ENCODE results near the gene MRPL22.
"Not testable (repeated sequence)": the region's sequence is repeated elsewhere in the genome, so short reads cannot be mapped to it uniquely, and the experiment has no call there.

MRPL22 gene

GRCh38 chr5:154940772-154941620 is at the start of gene MRPL22:
MRPL22 (plus strand) TSS chr5:154941073; CDS start chr5:154941111, 38 bp downstream.
- peak; percentile 81 for DNase-seq

- no peak for DNase-seq
These were observed 48.5 kb upstream of the MRPL22 start for GRCh38 chr5:154892369-154892771.

- no peak for DNase-seq
These were observed 47.5 kb upstream of the MRPL22 start for GRCh38 chr5:154893381-154893780.

GRCh38 chr5:154895606-154896561 is 45.0 kb upstream of the MRPL22 start:
- DNase-seq, result no peak

- DNase-seq, result no peak
These were observed 44.2 kb upstream of the MRPL22 start for GRCh38 chr5:154896562-154897165.

- no peak for DNase-seq
These were observed 42.7 kb upstream of the MRPL22 start for GRCh38 chr5:154898210-154898609.

GRCh38 chr5:154899151-154899816 is 41.6 kb upstream of the MRPL22 start:
- no peak for DNase-seq

GRCh38 chr5:154900066-154900465 is 40.8 kb upstream of the MRPL22 start:
- no peak for DNase-seq

- no peak for DNase-seq
These were observed 39.6 kb upstream of the MRPL22 start for GRCh38 chr5:154901276-154901675.

- DNase-seq, result no peak
These were observed 39.0 kb upstream of the MRPL22 start for GRCh38 chr5:154901913-154902312.

- DNase-seq, result not testable (repeated sequence)
These were observed 35.3 kb upstream of the MRPL22 start for GRCh38 chr5:154905601-154906000.

- DNase-seq, result no peak
These were observed 24.0 kb upstream of the MRPL22 start for GRCh38 chr5:154916874-154917273.

- no peak for DNase-seq
These were observed 23.1 kb upstream of the MRPL22 start for GRCh38 chr5:154917757-154918156.

GRCh38 chr5:154923441-154924430 is 17.1 kb upstream of the MRPL22 start:
- DNase-seq, result no peak

- DNase-seq, result no peak
These were observed 7.3 kb upstream of the MRPL22 start for GRCh38 chr5:154933537-154933936.

GRCh38 chr5:154934881-154935280 is 6.0 kb upstream of the MRPL22 start:
- no peak for DNase-seq

- DNase-seq, result no peak
These were observed 3.6 kb upstream of the MRPL22 start for GRCh38 chr5:154937186-154937717.

GRCh38 chr5:154937718-154938466 is 3.0 kb upstream of the MRPL22 start, which contains the start of gene GEMIN5:
GEMIN5 (minus strand) TSS chr5:154938211; CDS start chr5:154938133, 78 bp downstream.
- peak; percentile 15 for DNase-seq

GRCh38 chr5:154939387-154939786 is 1.5 kb upstream of the MRPL22 start:
- DNase-seq, result not testable (repeated sequence)

- DNase-seq, result no peak
These were observed 500 bp upstream of the MRPL22 start for GRCh38 chr5:154940375-154940771.
